Retina (tissue), 1 donor: ENCODE data around the gene PRPF19.
A peak's percentile ranks its signal among the peaks of the same experiment; 100 is the strongest.

Experiments
- DNase-seq: peaks from one replicate; pipeline ENCODE4 v3.0.0-alpha.2; 2016

PRPF19 gene

GRCh38 chr11:60900673-60901404 lies 5.5 kb downstream of the PRPF19 start:
- DNase-seq, result no peak

- no peak for DNase-seq
Observed at GRCh38 chr11:60899977-60900376, 6.4 kb downstream of the PRPF19 start.

- peak; percentile 73 for DNase-seq
Observed at GRCh38 chr11:60899046-60899936, 7.1 kb downstream of the PRPF19 start.

GRCh38 chr11:60897496-60897895 lies 8.9 kb downstream of the PRPF19 start:
- DNase-seq, result no peak

- DNase-seq, result no peak
Observed at GRCh38 chr11:60895687-60896086, 10.7 kb downstream of the PRPF19 start.

GRCh38 chr11:60891103-60891741 lies 15.2 kb downstream of the PRPF19 start:
- DNase-seq, result no peak

GRCh38 chr11:60890696-60891095 lies 15.7 kb downstream of the PRPF19 start:
- no peak for DNase-seq

GRCh38 chr11:60889869-60890311 lies 16.5 kb downstream of the PRPF19 start:
- no peak for DNase-seq

GRCh38 chr11:60887556-60887955 lies 18.8 kb downstream of the PRPF19 start:
- no peak for DNase-seq

GRCh38 chr11:60880643-60881282 lies 25.6 kb downstream of the PRPF19 start:
- DNase-seq, result no peak

- no peak for DNase-seq
Observed at GRCh38 chr11:60879971-60880588, 26.3 kb downstream of the PRPF19 start.

- no peak for DNase-seq
Observed at GRCh38 chr11:60879104-60879503, 27.3 kb downstream of the PRPF19 start.

- DNase-seq, result no peak
Observed at GRCh38 chr11:60878245-60879101, 27.9 kb downstream of the PRPF19 start.

GRCh38 chr11:60876168-60876485 lies 30.3 kb downstream of the PRPF19 start:
- no peak for DNase-seq

GRCh38 chr11:60875366-60876167 lies 30.8 kb downstream of the PRPF19 start:
- no peak for DNase-seq

GRCh38 chr11:60874421-60875365 lies 31.7 kb downstream of the PRPF19 start:
- no peak for DNase-seq

GRCh38 chr11:60873533-60873932 lies 32.9 kb downstream of the PRPF19 start:
- DNase-seq, result no peak

GRCh38 chr11:60872961-60873524 lies 33.3 kb downstream of the PRPF19 start:
- DNase-seq, result no peak
